GM21529 (cell line): ENCODE results near the gene FCGBP.
"Not testable (repeated sequence)": the region's sequence is repeated elsewhere in the genome, so short reads cannot be mapped to it uniquely, and the experiment has no call there.

Source experiments
- ATAC-seq: cut with Tn5 transposase; IDR thresholded peaks from one replicate; pipeline ENCODE4 v1.9.1; 2021; ENCODE audit not compliant: unreplicated experiment

The FCGBP gene

DNA sequence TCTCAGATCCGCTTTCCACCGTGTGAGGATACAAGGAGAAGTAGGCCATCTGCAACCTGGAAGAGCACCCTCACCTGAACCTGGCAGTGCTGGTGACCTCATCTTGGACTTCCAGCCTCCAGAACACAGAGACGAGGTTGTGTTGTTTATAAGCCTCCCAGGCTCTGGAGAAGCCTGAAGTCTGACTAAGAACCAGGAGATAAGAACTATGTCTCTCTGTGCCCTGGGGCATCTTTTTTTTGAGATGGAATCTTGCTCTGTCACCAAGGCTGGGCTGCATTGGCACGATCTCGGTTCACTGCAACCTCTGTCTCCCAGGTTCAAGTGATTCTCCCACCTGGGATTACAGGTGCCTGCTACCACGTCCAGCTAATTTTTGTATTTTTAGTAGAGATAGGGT lies 14.5 kb downstream of the FCGBP start:
- ATAC-seq: no peak

- ATAC-seq: no peak
Measured at GRCh38 chr19:39918183-39918651, 16.2 kb downstream of the FCGBP start.

DNA sequence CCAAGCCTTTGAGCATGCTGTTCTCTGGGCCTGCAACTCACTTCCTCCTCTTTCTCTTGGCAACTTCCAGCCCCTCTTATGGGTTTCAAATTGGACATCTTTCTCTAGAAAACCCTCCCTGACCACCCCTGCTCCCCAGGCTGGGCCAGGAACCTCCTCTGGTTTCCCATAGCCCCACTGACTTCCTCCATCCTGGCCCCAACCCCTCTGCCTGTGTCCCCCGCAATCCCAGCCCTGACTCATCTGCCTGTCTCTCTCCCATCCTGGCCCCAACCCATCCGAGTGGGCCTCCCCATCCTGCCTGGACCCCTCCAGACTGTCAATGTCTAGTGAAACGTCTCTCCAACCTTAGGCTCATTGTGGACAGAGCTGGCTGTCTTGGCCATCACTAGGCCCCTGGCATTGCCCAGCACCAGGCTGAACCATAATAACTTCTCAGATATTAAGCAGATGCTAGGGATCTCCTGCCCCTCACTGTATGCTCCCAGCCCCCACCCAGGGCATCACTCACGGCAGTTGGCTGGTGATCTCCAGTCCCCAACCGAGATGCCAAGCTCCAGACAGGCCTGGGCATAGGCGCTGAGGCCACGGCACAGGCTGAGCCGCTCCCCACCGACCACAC lies 16.8 kb downstream of the FCGBP start:
- ATAC-seq: no peak

DNA sequence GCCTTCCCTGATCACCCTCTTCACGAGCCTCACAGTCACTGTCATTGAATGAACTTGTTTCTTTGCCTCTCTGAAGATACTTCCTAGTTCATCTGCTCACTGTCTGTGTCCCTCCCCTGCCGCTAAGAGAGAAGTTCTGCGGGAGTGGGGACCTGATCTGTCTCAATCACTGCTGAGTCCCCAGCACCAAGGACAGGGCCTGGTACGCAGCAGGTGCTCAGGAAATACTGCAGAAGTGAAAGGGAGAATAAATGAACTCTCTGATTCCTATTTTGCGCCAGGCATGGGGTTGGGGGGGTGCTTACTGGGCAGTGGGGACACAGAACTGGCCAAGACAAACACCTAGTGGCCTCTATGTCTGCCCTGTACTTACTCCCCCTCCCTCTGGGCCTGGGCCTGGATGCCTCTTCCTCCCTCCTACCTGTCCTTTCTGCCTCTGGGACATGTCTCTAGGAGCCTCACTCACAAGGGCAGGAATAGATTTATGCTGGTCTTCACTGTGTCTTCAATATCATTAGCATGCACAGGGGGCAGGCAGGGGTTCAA lies 17.5 kb downstream of the FCGBP start:
- no peak for ATAC-seq

- ATAC-seq: no peak
Measured at GRCh38 chr19:39916236-39916635, 18.2 kb downstream of the FCGBP start.

- no peak for ATAC-seq
Measured at GRCh38 chr19:39915848-39916215, 18.6 kb downstream of the FCGBP start.

- no peak for ATAC-seq
Measured at GRCh38 chr19:39915101-39915847, 19.2 kb downstream of the FCGBP start.

DNA sequence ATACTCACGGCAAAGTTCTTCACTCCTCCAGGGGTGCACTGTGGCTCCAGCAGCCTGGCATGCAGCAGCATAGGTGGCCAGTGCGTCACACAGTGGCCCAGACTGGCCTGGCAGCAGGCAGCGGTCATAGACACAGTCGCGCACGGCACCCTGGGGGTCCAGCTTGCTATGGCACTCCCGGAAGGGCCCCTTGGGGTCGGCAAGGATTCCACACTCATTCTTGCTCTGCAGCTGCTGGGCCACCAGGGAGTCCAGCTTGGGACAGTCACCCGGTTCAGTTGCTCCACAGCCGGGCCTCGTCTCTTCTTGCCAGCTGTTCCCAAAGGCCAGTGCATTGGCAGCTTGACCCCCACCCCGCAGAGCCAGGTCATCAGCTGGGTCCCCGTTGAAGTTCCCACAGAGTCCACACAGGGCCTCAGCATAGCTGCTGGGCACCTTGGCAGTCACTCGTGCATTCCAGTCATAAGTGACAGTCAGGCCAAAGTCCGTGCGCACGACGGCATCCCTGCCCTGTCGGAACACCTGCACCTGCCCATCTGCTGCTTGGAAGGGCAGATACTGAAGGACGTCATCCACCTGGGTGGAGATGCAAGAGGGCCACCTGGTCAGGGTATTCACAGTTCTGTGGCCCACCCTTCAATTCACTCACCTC lies 20.6 kb downstream of the FCGBP start:
- no peak for ATAC-seq

GRCh38 chr19:39908803-39909202 lies 25.6 kb downstream of the FCGBP start:
- ATAC-seq: no peak

- no peak for ATAC-seq
Measured at GRCh38 chr19:39906820-39907611, 27.4 kb downstream of the FCGBP start.

DNA sequence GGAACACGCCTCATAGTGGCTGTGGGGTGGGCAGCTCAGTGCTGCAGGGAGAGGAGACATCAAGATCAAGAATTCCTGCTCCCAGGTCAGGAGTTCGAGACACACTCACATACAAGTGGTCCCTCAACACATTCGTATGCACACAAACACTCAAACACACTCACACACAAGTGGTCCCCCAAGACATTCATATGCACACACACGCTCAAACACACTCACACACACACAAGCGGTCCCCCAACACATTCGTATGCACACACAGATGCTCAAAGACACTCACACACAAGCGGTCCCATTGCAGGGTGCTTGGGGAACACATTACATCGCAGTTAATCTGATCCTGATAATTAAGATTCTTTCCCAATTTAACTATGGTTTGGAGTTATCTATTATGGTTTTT lies 28.2 kb downstream of the FCGBP start:
- ATAC-seq: no peak

DNA sequence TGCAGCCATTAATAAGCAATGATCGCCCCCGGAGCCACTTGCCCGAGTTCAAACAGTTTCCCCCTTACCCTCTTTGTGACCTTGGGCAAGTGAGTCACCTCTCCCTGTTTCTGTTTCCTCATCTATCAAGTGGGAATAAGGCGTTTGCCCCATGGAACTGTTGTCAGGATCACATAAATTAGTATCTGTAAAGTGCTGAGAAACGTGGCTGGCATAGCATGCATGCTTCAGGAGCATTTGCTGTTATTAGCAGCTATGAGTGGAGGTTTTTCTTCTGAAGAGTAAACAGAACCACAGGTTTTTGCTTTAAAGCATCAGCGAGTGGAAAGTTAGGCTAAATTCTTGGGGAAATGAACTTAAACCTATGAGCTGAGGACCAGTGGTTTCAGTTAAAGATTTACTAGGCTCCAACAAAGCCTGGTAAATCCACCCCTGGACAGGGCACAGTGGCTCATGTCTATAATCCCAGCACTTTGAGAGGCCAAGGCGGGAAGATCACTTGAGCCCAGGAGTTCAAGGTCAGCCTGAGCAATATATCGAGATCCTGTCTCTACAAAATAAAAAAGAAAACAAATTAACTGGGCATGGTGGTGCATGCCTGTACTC lies 30.8 kb downstream of the FCGBP start:
- not testable (repeated sequence) for ATAC-seq

GRCh38 chr19:39902326-39902725 lies 32.1 kb downstream of the FCGBP start:
- ATAC-seq: not testable (repeated sequence)

DNA sequence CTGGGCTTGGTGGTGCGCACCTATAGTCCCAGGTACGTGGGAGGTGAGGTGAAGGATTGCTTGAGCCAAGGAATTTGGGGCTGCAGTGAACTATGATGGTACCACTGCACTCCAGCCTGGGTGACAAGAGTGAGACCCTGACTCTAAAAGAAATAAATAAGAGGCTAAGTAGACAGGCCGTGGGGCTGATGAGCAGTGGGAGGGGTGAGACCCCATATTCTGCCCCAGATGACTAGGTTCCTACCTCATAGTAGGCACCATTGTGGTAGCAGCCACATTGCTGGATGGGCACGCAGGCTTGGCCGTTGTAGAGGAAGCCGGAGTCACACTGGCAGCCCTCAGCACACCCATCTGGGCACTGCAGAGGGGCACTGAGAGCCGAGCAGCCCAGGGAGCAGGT lies 32.8 kb downstream of the FCGBP start:
- not testable (repeated sequence) for ATAC-seq

GRCh38 chr19:39898858-39899257 lies 35.6 kb downstream of the FCGBP start:
- not testable (repeated sequence) for ATAC-seq

GRCh38 chr19:39897511-39898245 lies 36.8 kb downstream of the FCGBP start:
- not testable (repeated sequence) for ATAC-seq

GRCh38 chr19:39895096-39895495 lies 39.3 kb downstream of the FCGBP start:
- not testable (repeated sequence) for ATAC-seq

DNA sequence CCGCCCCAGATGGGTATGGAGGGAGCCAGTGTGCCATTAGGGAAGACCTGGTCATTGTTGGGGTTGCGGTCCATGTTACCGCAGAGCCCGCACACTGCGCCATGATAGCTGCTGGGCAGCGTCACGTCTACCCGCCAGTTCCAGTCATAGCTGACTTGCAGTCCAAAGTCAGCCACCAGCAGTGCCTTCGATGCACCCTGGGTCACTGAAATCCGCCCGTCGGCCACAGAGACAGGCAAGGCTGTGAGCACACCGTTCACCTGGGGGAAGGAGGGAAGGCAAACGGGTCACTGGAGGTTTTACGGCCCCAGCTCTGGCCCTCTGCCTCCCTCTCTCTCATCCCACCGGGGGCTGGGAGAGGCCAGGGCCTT lies 40.2 kb downstream of the FCGBP start:
- ATAC-seq: not testable (repeated sequence)

DNA sequence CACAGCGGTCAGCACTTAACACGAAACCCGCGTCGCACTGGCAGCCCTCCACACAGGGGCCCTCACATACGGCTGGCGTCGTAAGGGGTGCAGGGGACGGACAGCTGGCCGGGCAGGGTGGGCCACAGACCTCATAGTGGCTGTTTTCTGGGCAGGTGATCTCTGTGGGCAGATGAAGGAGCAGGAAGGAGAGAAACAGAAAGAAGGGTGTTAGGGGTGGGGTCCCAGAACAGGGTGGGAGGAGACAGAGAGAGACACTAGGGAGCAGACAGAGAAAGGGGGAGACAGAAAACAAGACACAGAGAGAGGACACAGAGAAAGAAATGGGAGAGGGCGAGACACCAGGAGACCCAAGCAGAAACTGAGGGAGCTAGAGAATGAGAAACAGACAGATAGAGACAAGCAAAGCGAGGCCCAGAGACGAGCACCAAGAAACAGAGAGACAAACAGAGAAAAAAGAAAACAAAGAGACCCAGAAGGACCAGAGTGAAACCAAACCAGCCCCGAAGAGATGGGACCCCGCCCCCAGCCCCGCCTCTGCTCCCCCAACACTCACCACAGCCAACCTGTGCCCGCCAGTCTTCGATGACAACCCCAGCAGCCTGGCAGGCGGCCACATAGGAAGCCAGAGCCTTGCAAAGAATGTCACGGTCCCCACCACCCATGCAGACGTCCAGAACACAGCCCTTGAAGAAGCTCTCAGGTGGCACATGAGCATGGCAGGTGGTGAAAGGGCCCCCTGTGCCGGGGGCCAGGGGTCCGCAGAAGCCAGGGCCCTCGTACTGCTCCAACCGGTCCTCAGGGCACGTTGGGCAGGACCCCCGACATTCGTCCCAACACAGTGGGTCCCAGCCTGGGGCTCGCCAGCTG lies 40.8 kb downstream of the FCGBP start:
- ATAC-seq: not testable (repeated sequence)
